Choroid plexus epithelial cell (primary cell): ENCODE results near the gene PODXL.
"Not testable (repeated sequence)": the region's sequence is repeated elsewhere in the genome, so short reads cannot be mapped to it uniquely, and the experiment has no call there.

Experiments used
- DNase-seq: peaks from one replicate; pipeline ENCODE4 v3.0.0-alpha.2; 2010; ENCODE audit warnings: low read depth
- H3K4me3 ChIP-seq: 2 replicates; pipeline ENCODE4 v1.5.1; 2011; ENCODE audit warnings: low read depth, mild to moderate bottlenecking, control low read depth, low read length, moderate library complexity
- CTCF ChIP-seq: conservative IDR thresholded peaks from 2 replicates; pipeline ENCODE4 v1.5.1; 2011; ENCODE audit warnings: low read depth, mild to moderate bottlenecking, control low read depth, inconsistent platforms, low read length, moderate library complexity

The PODXL gene

GRCh38 chr7:131482800-131483199 lies 73.6 kb downstream of the PODXL start:
- H3K4me3 ChIP-seq = no peak overlapping the region
- DNase-seq = no peak
- no peak for TF ChIP-seq CTCF

GRCh38 chr7:131480384-131481315 lies 75.8 kb downstream of the PODXL start:
- TF ChIP-seq CTCF = no peak
- DNase-seq = peak; percentile 63
- H3K4me3 ChIP-seq = no peak overlapping the region

- DNase-seq = no peak
- no peak for TF ChIP-seq CTCF
- H3K4me3 ChIP-seq = no peak overlapping the region
Measured at GRCh38 chr7:131476740-131477139, 79.7 kb downstream of the PODXL start.

GRCh38 chr7:131471250-131472004 lies 85.0 kb downstream of the PODXL start:
- H3K4me3 ChIP-seq = no peak overlapping the region
- no peak for TF ChIP-seq CTCF
- DNase-seq = peak; percentile 54

- DNase-seq = no peak
- no peak overlapping the region for H3K4me3 ChIP-seq
- TF ChIP-seq CTCF = no peak
Measured at GRCh38 chr7:131467788-131468187, 88.6 kb downstream of the PODXL start.

- no peak for TF ChIP-seq CTCF
- no peak overlapping the region for H3K4me3 ChIP-seq
- no peak for DNase-seq
Measured at GRCh38 chr7:131466735-131467365, 89.6 kb downstream of the PODXL start.

- not testable (repeated sequence) for DNase-seq, H3K4me3 ChIP-seq
Measured at GRCh38 chr7:131462715-131463114, 93.7 kb downstream of the PODXL start.
